HCT116 (cell line): ENCODE results near the gene DLG2. TPM values are rescaled to one million over a fixed set of nuclear protein-coding genes. Genes with fewer than 3 reads are reported as not detected.

Source experiments
- ATAC-seq: fragments of 200-7000 bp; cut with Tn5 transposase; 2 replicates; pipeline ENCODE4 v1.9.1; 2020; ENCODE audit warnings: mild to moderate bottlenecking, moderate library complexity
- BruUV-seq: library from RNA; stranded (reverse); fragments of 400-500 nt; replicated peaks from 2 replicates; lab custom pipeline; 2021; lab: Mats Ljungman, UMichigan
- CTCF ChIA-PET: fragments of 300-600 bp; sonication (Branson Sonifier 250); formaldehyde crosslinking; loops from one replicate; lab custom pipeline; 2021; ENCODE audit warnings: antibody characterized with exemption; lab: Charles Lee
- POLR2A ChIA-PET: fragments of 300-600, 350-600 bp; sonication (Branson Sonifier 250); formaldehyde crosslinking; loops from one replicate; lab custom pipeline; 2021; ENCODE audit warnings: antibody characterized with exemption; lab: Charles Lee
- RAD21 ChIA-PET, 2 experiments: fragments of 300-600 bp; sonication (Branson Sonifier 250); formaldehyde crosslinking; loops; one replicate each; lab custom pipeline; 2023; ENCODE audit warnings: low total read pairs in 2 of 2; ENCODE audit not compliant: uncharacterized antibody in 2 of 2, unreplicated experiment in 2 of 2, low non-redundant PET in 1 of 2; lab: Charles Lee
- DNase-seq: peaks from one replicate; pipeline ENCODE4 v3.0.0-alpha.2; 2010; ENCODE audit warnings: low read depth, low spot score
- H2AFZ ChIP-seq: fragments of 200-600 bp; shearing (Covaris generic), sonication (generic); 2 replicates; pipeline ENCODE4 v1.6.1; 2017; ENCODE audit warnings: low read depth, mixed run types, mixed read lengths, antibody characterized with exemption, low read length; ENCODE audit not compliant: poor library complexity, severe bottlenecking
- H3K27ac ChIP-seq: 2 replicates; pipeline ENCODE4 v1.5.1; 2012; ENCODE audit warnings: low read depth, low read length
- H3K27me3 ChIP-seq: fragments of 200-600 bp; sonication (generic); 2 replicates; pipeline ENCODE4 v1.6.1; 2016; ENCODE audit warnings: mixed run types, low read length, mixed read lengths; ENCODE audit not compliant: insufficient read depth
- H3K36me3 ChIP-seq, 2 experiments: fragments of 200-500 bp in 1 of 2; fragments of 200-600 bp in 1 of 2; sonication (Bioruptor generic) in 1 of 2; sonication (generic) in 1 of 2; 2 replicates each; pipeline versions ENCODE4 v1.5.1 to v1.6.1; 2014 to 2016; ENCODE audit warnings: low read length in 2 of 2, inconsistent platforms in 1 of 2, mixed read lengths in 1 of 2, mixed run types in 1 of 2; ENCODE audit not compliant: insufficient read depth in 2 of 2, control insufficient read depth in 1 of 2
- H3K4me1 ChIP-seq, 2 experiments: fragments of 200-600 bp in 1 of 2; sonication (generic) in 1 of 2; 2 replicates each; pipeline versions ENCODE4 v1.5.1 to v1.6.1; 2012 to 2017; ENCODE audit warnings: low read length in 2 of 2, inconsistent platforms in 1 of 2, mild to moderate bottlenecking in 1 of 2, mixed read lengths in 1 of 2, mixed run types in 1 of 2, moderate library complexity in 1 of 2; ENCODE audit not compliant: insufficient read depth in 2 of 2, control insufficient read depth in 1 of 2
- H3K4me2 ChIP-seq: fragments of 200-600 bp; sonication (generic); 2 replicates; pipeline ENCODE4 v1.6.1; 2017; ENCODE audit warnings: mixed run types, low read length, mixed read lengths
- H3K4me3 ChIP-seq, 2 experiments: fragments of 200-600 bp in 1 of 2; sonication (generic) in 1 of 2; replicated peaks in 1 of 2; 2 replicates each; pipeline ENCODE4 v1.5.1; 2011 to 2016; ENCODE audit warnings: low read length in 2 of 2, control low read depth in 1 of 2, low read depth in 1 of 2, mild to moderate bottlenecking in 1 of 2, mixed read lengths in 1 of 2, mixed run types in 1 of 2
- H3K79me2 ChIP-seq: fragments of 200-600 bp; sonication (generic); 2 replicates; pipeline ENCODE4 v1.6.1; 2017; ENCODE audit warnings: mild to moderate bottlenecking, mixed run types, low read length, moderate library complexity, mixed read lengths; ENCODE audit not compliant: insufficient read depth
- H3K9ac ChIP-seq: fragments of 200-600 bp; sonication (generic); 2 replicates; pipeline ENCODE4 v1.6.1; 2016; ENCODE audit warnings: low read length, mixed read lengths
- H3K9me2 ChIP-seq: fragments of 200-600 bp; sonication (generic), shearing (Covaris generic); 2 replicates; pipeline ENCODE4 v1.6.1; 2017; ENCODE audit warnings: mixed run types, mild to moderate bottlenecking, moderate library complexity; ENCODE audit not compliant: insufficient read depth
- H3K9me3 ChIP-seq, 2 experiments: fragments of 200-500 bp in 1 of 2; fragments of 200-600 bp in 1 of 2; sonication (Bioruptor generic) in 1 of 2; sonication (generic) in 1 of 2; 2 replicates each; pipeline ENCODE4 v1.6.1; 2014 to 2017; ENCODE audit warnings: low read length in 2 of 2, mixed read lengths in 2 of 2, inconsistent platforms in 1 of 2, low read depth in 1 of 2, mild to moderate bottlenecking in 1 of 2, mixed run types in 1 of 2, moderate library complexity in 1 of 2; ENCODE audit not compliant: control insufficient read depth in 1 of 2, insufficient read depth in 1 of 2
- H4K20me1 ChIP-seq: fragments of 200-600 bp; sonication (generic), shearing (Covaris generic); 2 replicates; pipeline ENCODE4 v1.6.1; 2017; ENCODE audit warnings: mixed run types, mild to moderate bottlenecking, moderate library complexity; ENCODE audit not compliant: insufficient read depth
- ATF3 ChIP-seq: IDR thresholded peaks from 2 replicates; pipeline ENCODE4 v1.6.1; 2012
- CBX3 ChIP-seq: IDR thresholded peaks from 2 replicates; pipeline ENCODE4 v1.6.1; 2012; ENCODE audit warnings: low read depth
- CEBPB ChIP-seq: IDR thresholded peaks from 2 replicates; pipeline ENCODE4 v1.6.1; 2012; ENCODE audit warnings: low read depth
- CTCF ChIP-seq, 3 experiments: fragments of 200-600 bp in 1 of 3; sonication (generic) in 1 of 3; IDR thresholded peaks in 2 of 3; conservative IDR thresholded peaks in 1 of 3; 2 replicates each; pipeline ENCODE4 v1.5.1; 2012 to 2017; ENCODE audit warnings: low read depth in 2 of 3, low read length in 2 of 3, antibody characterized with exemption in 1 of 3, borderline replicate concordance in 1 of 3, control low read depth in 1 of 3, mild to moderate bottlenecking in 1 of 3, mixed read lengths in 1 of 3, mixed run types in 1 of 3, moderate library complexity in 1 of 3; ENCODE audit not compliant: insufficient read depth in 1 of 3
- EGR1 ChIP-seq: IDR thresholded peaks from 2 replicates; pipeline ENCODE4 v1.6.1; 2012; ENCODE audit warnings: low read depth
- ELF1 ChIP-seq: IDR thresholded peaks from 2 replicates; pipeline ENCODE4 v1.6.1; 2012; ENCODE audit warnings: low read depth, borderline replicate concordance
- EZH2 ChIP-seq: fragments of 200-600 bp; sonication (generic); IDR thresholded peaks from 2 replicates; pipeline ENCODE4 v1.6.1; 2017; ENCODE audit warnings: antibody characterized with exemption, mixed run types
- EZH2phosphoT487 ChIP-seq: fragments of 200-600 bp; IDR thresholded peaks from 2 replicates; pipeline ENCODE4 v1.6.1; 2018; ENCODE audit warnings: antibody characterized with exemption, borderline replicate concordance
- FOSL1 ChIP-seq: IDR thresholded peaks from 2 replicates; pipeline ENCODE4 v1.6.1; 2012; ENCODE audit warnings: low read depth
- JUND ChIP-seq: IDR thresholded peaks from 2 replicates; pipeline ENCODE4 v1.6.1; 2012
- MAX ChIP-seq: IDR thresholded peaks from 2 replicates; pipeline ENCODE4 v1.6.1; 2012
- POLR2A ChIP-seq: IDR thresholded peaks from 2 replicates; pipeline ENCODE4 v1.7.0; 2011; ENCODE audit warnings: borderline replicate concordance; ENCODE audit not compliant: insufficient read depth, insufficient read length; ENCODE audit errors: extremely low read depth
- RAD21 ChIP-seq: IDR thresholded peaks from 2 replicates; pipeline ENCODE4 v1.6.1; 2012; ENCODE audit warnings: low read depth, mild to moderate bottlenecking
- REST ChIP-seq: IDR thresholded peaks from 2 replicates; pipeline ENCODE4 v1.6.1; 2012; ENCODE audit warnings: low read depth
- SIN3A ChIP-seq: IDR thresholded peaks from 2 replicates; pipeline ENCODE4 v1.6.1; 2012; ENCODE audit warnings: low read depth
- SP1 ChIP-seq: IDR thresholded peaks from 2 replicates; pipeline ENCODE4 v1.6.1; 2012; ENCODE audit warnings: low read depth
- YY1 ChIP-seq: IDR thresholded peaks from 2 replicates; pipeline ENCODE4 v1.6.1; 2011; ENCODE audit warnings: low read length, low read depth, moderate library complexity, mild to moderate bottlenecking; ENCODE audit not compliant: insufficient replicate concordance; ENCODE audit errors: extremely low read depth
- ZBTB33 ChIP-seq: IDR thresholded peaks from 2 replicates; pipeline ENCODE4 v1.6.1; 2011; ENCODE audit warnings: mild to moderate bottlenecking, low read length, moderate library complexity; ENCODE audit not compliant: insufficient replicate concordance; ENCODE audit errors: extremely low read depth
- ZFX ChIP-seq: fragments of 450-650 bp; IDR thresholded peaks from 2 replicates; pipeline ENCODE4 v1.6.1; 2017
- ZNF274 ChIP-seq: fragments of 200-500 bp; sonication (Bioruptor generic); IDR thresholded peaks from 2 replicates; pipeline ENCODE4 v1.6.1; 2014; ENCODE audit warnings: mild to moderate bottlenecking, low read depth, low read length, inconsistent platforms
- intact Hi-C: fragments of 100-400 bp; cut with micrococcal nuclease; formaldehyde crosslinking; loops from 2 replicates; pipeline ENCODE4 v1.10.0; 2022
- total RNA-seq: library from RNA; stranded (reverse); gene quantifications from one replicate; pipeline ENCODE4 v1.2.1, GENCODE V29; 2021; ENCODE audit not compliant: unreplicated experiment

Gene DLG2
- total RNA-seq, 1 experiment from 2014 or later = 2.4 TPM

GRCh38 chr11:84214557-84214956 is 1412.6 kb downstream of the DLG2 start:
- RAD21 ChIA-PET = no interaction called here

More at GRCh38 chr11:84214557-84214956, 1412.6 kb downstream of the DLG2 start:
- Histone ChIP-seq H2AFZ (no peak overlapping the region), H3K36me3 (no peaks in the 10 kb centered on the region), H3K27me3 (no peaks in the 10 kb centered on the region), H3K79me2 (no peaks in the 10 kb centered on the region), H3K27ac (no peak overlapping the region), H3K9me3 (no peaks in the 10 kb centered on the region), H4K20me1 (no peaks in the 10 kb centered on the region), H3K9me2 (no peaks in the 10 kb centered on the region), H3K9ac (no peak overlapping the region), H3K4me3 (no peak overlapping the region), H3K4me1 (no peaks in the 10 kb centered on the region), H3K4me2 (no peak overlapping the region)
- POLR2A ChIA-PET = no interaction called here
- ATAC-seq (no peak), DNase-seq (no peak)
- no peak for TF ChIP-seq SIN3A
- TF ChIP-seq FOSL1 = no peak
- TF ChIP-seq EGR1 = no peak
- TF ChIP-seq ZFX = no peak
- no peak for TF ChIP-seq SP1
- no peak for TF ChIP-seq CBX3
- no peak for TF ChIP-seq ZBTB33
- no peak for TF ChIP-seq CEBPB
- TF ChIP-seq JUND = no peak
- TF ChIP-seq ATF3 = no peak
- no peak for TF ChIP-seq ELF1
- TF ChIP-seq EZH2phosphoT487 = no peak
- TF ChIP-seq POLR2A = no peak
- TF ChIP-seq ZNF274 = no peak
- TF ChIP-seq MAX = no peak
- no peak for TF ChIP-seq RAD21
- TF ChIP-seq CTCF (IDR thresholded peaks at IDR 0.05 in 2 of 3, conservative IDR thresholded peaks at IDR 0.05 in 1 of 3; ENCODE audit: borderline replicate concordance in 1 of 3, insufficient read depth in 1 of 3, low read depth in 2 of 3, low read length in 2 of 3) = no peak
- no peak for TF ChIP-seq EZH2
- no peak for TF ChIP-seq REST
- no peak for TF ChIP-seq YY1
- intact Hi-C loops = no loop called here
- CTCF ChIA-PET = no interaction called here
- no TSS peak for BruUV-seq
